Retinal pigment epithelial cell (primary cell): Measurements from ENCODE around the gene C3.
"Not testable (repeated sequence)": the region's sequence is repeated elsewhere in the genome, so short reads cannot be mapped to it uniquely, and the experiment has no call there.

Source experiments
- DNase-seq: peaks from one replicate; pipeline ENCODE4 v3.0.0-alpha.2; 2010; ENCODE audit warnings: low read depth
- H3K4me3 ChIP-seq: 2 replicates; pipeline ENCODE4 v1.5.1; 2011; ENCODE audit warnings: mild to moderate bottlenecking, low read length, control low read depth, moderate library complexity
- TF ChIP-seq, protein P1 (sequence below): conservative IDR thresholded peaks from 2 replicates; pipeline ENCODE4 v1.5.1; 2011; ENCODE audit warnings: low read depth, low read length, control low read depth, inconsistent platforms

Gene C3

DNA sequence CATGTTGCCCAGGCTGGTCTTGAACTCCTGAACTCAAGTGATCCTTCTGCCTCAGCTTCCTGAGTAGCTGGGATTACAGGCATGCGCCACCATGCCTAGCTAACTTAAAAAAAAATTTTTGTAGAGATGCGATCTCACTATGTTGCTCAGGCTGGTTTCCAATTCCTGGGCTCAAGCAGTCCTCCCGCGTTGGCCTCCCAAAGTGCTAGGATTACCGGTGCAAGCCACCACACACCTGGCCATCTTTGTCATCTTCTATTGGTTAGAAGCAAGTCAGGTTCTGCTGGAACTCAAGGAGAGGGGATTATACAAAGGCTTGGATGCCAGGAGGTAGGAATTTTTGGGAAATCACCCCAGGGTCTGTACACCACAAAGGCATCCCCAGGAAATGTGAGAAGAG is 75.7 kb downstream of the C3 start:
- H3K4me3 ChIP-seq = no peak overlapping the region
- no peak for DNase-seq
- TF ChIP-seq, protein P1, sequence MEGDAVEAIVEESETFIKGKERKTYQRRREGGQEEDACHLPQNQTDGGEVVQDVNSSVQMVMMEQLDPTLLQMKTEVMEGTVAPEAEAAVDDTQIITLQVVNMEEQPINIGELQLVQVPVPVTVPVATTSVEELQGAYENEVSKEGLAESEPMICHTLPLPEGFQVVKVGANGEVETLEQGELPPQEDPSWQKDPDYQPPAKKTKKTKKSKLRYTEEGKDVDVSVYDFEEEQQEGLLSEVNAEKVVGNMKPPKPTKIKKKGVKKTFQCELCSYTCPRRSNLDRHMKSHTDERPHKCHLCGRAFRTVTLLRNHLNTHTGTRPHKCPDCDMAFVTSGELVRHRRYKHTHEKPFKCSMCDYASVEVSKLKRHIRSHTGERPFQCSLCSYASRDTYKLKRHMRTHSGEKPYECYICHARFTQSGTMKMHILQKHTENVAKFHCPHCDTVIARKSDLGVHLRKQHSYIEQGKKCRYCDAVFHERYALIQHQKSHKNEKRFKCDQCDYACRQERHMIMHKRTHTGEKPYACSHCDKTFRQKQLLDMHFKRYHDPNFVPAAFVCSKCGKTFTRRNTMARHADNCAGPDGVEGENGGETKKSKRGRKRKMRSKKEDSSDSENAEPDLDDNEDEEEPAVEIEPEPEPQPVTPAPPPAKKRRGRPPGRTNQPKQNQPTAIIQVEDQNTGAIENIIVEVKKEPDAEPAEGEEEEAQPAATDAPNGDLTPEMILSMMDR = no peak

DNA sequence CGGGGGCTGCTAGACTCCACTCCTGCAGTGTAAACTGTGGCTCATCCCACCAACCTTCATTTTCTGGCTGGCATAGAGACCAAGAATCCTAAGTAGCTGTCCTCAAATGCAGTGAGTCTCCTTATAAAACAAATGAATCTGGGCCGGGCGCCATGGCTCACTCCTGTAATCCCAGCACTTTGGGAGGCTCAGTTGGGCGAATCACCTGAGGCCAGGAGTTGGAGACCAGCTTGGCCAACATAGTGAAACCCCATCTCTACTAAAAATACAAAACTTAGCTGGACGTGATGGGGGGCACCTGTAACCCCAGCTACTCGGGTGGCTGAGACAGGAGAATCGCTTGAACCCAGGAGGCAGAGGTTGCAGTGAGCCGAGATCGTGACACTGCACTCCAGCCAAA is 80.1 kb downstream of the C3 start:
- H3K4me3 ChIP-seq, DNase-seq: not testable (repeated sequence)

DNA sequence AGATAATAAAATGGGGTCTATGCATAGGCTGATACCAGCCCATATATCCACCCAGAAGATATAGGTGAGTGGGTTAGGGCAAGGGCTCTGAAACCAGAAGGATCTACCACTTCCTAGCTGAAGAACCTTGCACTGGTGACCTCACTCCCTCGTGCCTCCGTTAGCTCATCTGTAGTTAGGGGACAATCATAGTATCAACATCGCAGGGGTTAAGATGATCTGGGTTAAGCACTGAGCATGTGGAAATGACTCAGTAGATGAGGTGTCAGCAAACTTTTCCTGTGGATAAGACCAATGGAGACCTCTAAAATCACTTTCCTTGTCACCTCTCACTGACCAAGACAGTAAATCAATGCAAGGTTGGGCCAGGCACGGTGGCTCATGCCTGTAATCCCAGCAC is 81.0 kb downstream of the C3 start:
- no peak overlapping the region for H3K4me3 ChIP-seq
- TF ChIP-seq, protein P1 = no peak
- DNase-seq = no peak

DNA sequence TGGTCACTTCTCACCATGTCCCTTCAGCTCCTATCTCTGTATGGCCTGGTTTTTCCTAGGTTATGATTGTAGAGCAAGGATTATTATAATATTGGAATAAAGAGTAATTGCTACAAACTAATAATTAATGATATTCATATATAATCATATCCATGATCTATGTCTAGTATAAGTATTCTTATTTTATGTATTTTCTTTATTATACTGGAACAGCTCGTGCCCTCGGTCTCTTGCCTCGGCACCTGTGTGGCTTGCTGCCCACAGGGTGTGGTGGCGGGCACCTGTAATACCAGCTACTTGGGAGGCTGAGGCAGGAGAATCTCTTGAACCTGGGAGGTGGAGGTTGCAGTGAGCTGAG is 87.0 kb downstream of the C3 start:
- not testable (repeated sequence) for H3K4me3 ChIP-seq, DNase-seq

DNA sequence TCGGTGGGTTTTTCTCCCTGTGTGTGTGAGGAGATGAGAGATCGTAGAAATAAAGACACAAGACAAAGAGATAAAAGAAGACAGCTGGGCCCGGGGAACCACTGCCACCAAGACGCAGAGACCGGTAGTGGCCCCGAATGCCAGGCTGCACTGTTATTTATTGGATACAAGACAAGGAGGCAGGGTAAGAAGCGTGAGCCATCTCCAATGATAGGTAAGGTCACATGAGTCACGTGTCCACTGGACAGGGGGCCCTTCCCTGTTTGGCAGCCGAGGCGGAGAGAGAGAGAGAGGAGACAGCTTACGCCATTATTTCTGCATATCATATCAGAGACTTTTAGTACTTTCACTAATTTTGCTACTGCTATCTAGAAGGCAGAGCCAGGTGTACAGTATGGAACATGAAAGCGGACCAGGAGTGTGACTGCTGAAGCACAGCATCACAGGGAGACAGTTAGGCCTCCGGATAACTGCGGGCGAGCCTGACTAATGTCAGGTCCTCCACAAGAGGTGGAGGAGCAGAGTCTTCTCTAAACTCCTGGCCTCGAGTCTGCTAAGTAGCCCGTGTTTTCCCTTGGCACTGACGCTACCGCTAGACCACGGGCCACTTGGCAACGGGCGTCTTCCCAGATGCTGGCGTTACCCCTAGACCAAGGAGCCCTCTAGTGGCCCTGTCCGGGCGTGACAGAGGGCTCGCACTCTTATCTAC is 87.5 kb downstream of the C3 start:
- H3K4me3 ChIP-seq, DNase-seq: not testable (repeated sequence)
- TF ChIP-seq, protein P1 = peak; percentile 72

DNA sequence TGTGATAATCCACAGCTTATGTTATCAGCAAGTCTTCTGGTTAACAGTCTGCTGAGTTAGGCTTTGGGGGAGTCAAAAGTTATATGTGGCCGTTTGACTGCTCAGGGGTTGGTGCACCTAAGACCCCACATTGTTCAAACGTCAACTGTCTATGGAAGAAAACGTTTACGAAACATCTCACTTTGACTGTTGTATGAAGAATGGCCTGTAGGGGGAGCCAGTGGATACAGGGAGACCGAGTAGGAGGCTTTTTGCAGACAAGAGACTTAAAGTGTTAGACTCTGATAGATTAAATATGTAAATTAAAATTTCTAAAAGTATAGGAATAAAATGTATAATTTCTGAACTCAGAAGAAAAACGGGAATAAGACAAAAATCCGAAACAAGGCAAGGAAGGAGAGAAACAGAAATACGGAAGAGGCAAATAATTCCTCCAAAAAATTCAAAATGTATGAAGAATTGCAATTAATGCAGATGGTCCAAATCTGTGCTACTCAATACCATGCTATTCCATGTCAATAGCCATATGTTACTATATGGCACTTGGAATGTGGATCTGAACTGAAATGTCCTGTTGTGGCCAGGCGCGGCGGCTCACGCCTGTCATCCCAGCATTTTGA is 88.3 kb downstream of the C3 start:
- TF ChIP-seq, protein P1 = peak; percentile 95
- H3K4me3 ChIP-seq = no peak overlapping the region
- DNase-seq = no peak
